Right ventricle myocardium superior (tissue), 1 donor: ENCODE data around the gene ARFRP1. TPM values are rescaled to one million over a fixed set of nuclear protein-coding genes. Genes with fewer than 3 reads are reported as not detected.

Source experiments
- ATAC-seq: fragments of 200-7000 bp; cut with Tn5 transposase; one replicate; pipeline ENCODE4 v1.9.1; 2020; ENCODE audit warnings: mild to moderate bottlenecking; ENCODE audit not compliant: poor library complexity
- DNase-seq: peaks from one replicate; pipeline ENCODE4 v3.0.0-alpha.2; 2020
- intact Hi-C: fragments of 100-400 bp; cut with DNase I; formaldehyde crosslinking; loops from one replicate; pipeline ENCODE4 v1.11.2; 2022
- total RNA-seq: library from RNA; stranded (reverse); fragmentation: NEBNext Ultra II Directional; extraction: Animal tissue kit (Norgen Biotek cat#: 25700); gene quantifications from one replicate; pipeline ENCODE4 v1.2.1, GENCODE V29; 2021
- donor health status: DM: no; HTN: yes; CAD: no; lungs with severe emphysema.

Gene ARFRP1
- total RNA-seq, 1 donor from 2014 or later: 32.2 TPM

GRCh38 chr20:63744574-63745423, 37.0 kb upstream of the ARFRP1 start:
- ATAC-seq: no peak
- DNase-seq: no peak
- intact Hi-C loops: no loop called here

- ATAC-seq (no peak), DNase-seq (no peak)
- intact Hi-C loops: no loop called here
These were observed 36.4 kb upstream of the ARFRP1 start for GRCh38 chr20:63744158-63744557.

GRCh38 chr20:63743210-63743970, 35.6 kb upstream of the ARFRP1 start:
- DNase-seq (no peak), ATAC-seq (no peak)
- intact Hi-C loops: no loop called here

GRCh38 chr20:63742381-63743024, 34.7 kb upstream of the ARFRP1 start:
- ATAC-seq (no peak), DNase-seq (no peak)
- intact Hi-C loops: no loop called here

- ATAC-seq: no peak
- intact Hi-C loops: no loop called here
- DNase-seq: no peak
These were observed 34.1 kb upstream of the ARFRP1 start for GRCh38 chr20:63741676-63742380.

- intact Hi-C loops: no loop called here
- no peak for DNase-seq
- no peak for ATAC-seq
These were observed 33.5 kb upstream of the ARFRP1 start for GRCh38 chr20:63741354-63741675.

GRCh38 chr20:63740627-63741353, 33.0 kb upstream of the ARFRP1 start:
- intact Hi-C loops: no loop called here
- peak; percentile 81 for ATAC-seq
- DNase-seq: peak; percentile 97

GRCh38 chr20:63740070-63740626, 32.4 kb upstream of the ARFRP1 start:
- intact Hi-C loops: no loop called here

GRCh38 chr20:63739130-63740069, 31.6 kb upstream of the ARFRP1 start, which contains the start of gene SLC2A4RG:
Gene SLC2A4RG (plus strand): TSS chr20:63739776. CDS start chr20:63739913, 137 bp downstream.
- ATAC-seq: peak; percentile 68
- peak; percentile 88 for DNase-seq
- intact Hi-C loops: no loop called here

More at GRCh38 chr20:63740070-63740626, 32.4 kb upstream of the ARFRP1 start:
- ATAC-seq: peak; percentile 8
- peak; percentile 71 for DNase-seq

GRCh38 chr20:63738687-63739129, 30.9 kb upstream of the ARFRP1 start:
- DNase-seq (peak; percentile 84), ATAC-seq (peak; percentile 53)
- intact Hi-C loops: no loop called here

- intact Hi-C loops: no loop called here
- no peak for ATAC-seq
- DNase-seq: no peak
These were observed 30.3 kb upstream of the ARFRP1 start for GRCh38 chr20:63737945-63738686.

GRCh38 chr20:63737695-63737944, 29.8 kb upstream of the ARFRP1 start:
- intact Hi-C loops: no loop called here
- ATAC-seq (no peak), DNase-seq (no peak)

GRCh38 chr20:63736893-63737694, 29.3 kb upstream of the ARFRP1 start:
- intact Hi-C loops: no loop called here
- ATAC-seq (no peak), DNase-seq (no peak)

- intact Hi-C loops: no loop called here
- no peak for DNase-seq
- no peak for ATAC-seq
These were observed 28.3 kb upstream of the ARFRP1 start, which contains the start of gene LIME1 for GRCh38 chr20:63735859-63736718. Gene LIME1 (plus strand): TSS chr20:63736664. CDS start chr20:63737550, 886 bp downstream.
